Karpas-422 (cell line): ENCODE results near the gene MTX3. TPM values are rescaled to one million over a fixed set of nuclear protein-coding genes. Genes with fewer than 3 reads are reported as not detected.

Experiments
- DNase-seq: peaks from one replicate; pipeline ENCODE4 v3.0.0-alpha.2; 2015
- H2AFZ ChIP-seq: fragments of 200-600 bp; sonication (generic); 2 replicates; pipeline ENCODE4 v1.6.1; 2014; ENCODE audit warnings: antibody characterized with exemption, low read length, mixed read lengths
- H3K27ac ChIP-seq: fragments of 200-600 bp; sonication (generic); 2 replicates; pipeline ENCODE4 v1.5.1; 2014; ENCODE audit warnings: mild to moderate bottlenecking, low read length, moderate library complexity
- H3K27me3 ChIP-seq: fragments of 200-600 bp; sonication (generic); 2 replicates; pipeline ENCODE4 v1.6.1; 2014; ENCODE audit warnings: low read length, mixed read lengths
- H3K36me3 ChIP-seq: fragments of 200-600 bp; sonication (generic); 2 replicates; pipeline ENCODE4 v1.6.1; 2014; ENCODE audit warnings: low read length, mixed read lengths; ENCODE audit not compliant: insufficient read depth
- H3K4me1 ChIP-seq: fragments of 200-600 bp; sonication (generic); 2 replicates; pipeline ENCODE4 v1.6.1; 2014; ENCODE audit warnings: mild to moderate bottlenecking, low read length, mixed read lengths
- H3K4me2 ChIP-seq: fragments of 200-600 bp; sonication (generic); 2 replicates; pipeline ENCODE4 v1.6.1; 2014; ENCODE audit warnings: low read length, low read depth, mild to moderate bottlenecking; ENCODE audit not compliant: poor library complexity, severe bottlenecking
- H3K4me3 ChIP-seq: fragments of 200-600 bp; sonication (generic); 2 replicates; pipeline ENCODE4 v1.5.1; 2014; ENCODE audit warnings: mild to moderate bottlenecking, antibody characterized with exemption, low read length, mixed read lengths
- H3K79me2 ChIP-seq: fragments of 200-600 bp; sonication (generic); 2 replicates; pipeline ENCODE4 v1.6.1; 2014; ENCODE audit warnings: mild to moderate bottlenecking, low read length, mixed read lengths
- H3K9ac ChIP-seq: fragments of 200-600 bp; sonication (generic); 2 replicates; pipeline ENCODE4 v1.6.0; 2014; ENCODE audit warnings: low read length
- H3K9me2 ChIP-seq: fragments of 200-600 bp; sonication (generic), shearing (Covaris generic); replicated peaks from 2 replicates; pipeline ENCODE4 v1.6.0; 2014; ENCODE audit warnings: mild to moderate bottlenecking, low read length, moderate library complexity; ENCODE audit not compliant: insufficient read depth
- H3K9me3 ChIP-seq: fragments of 300-700, 200-600 bp; sonication (generic); 2 replicates; pipeline ENCODE4 v1.6.1; 2014; ENCODE audit warnings: low read length, mixed read lengths
- H4K20me1 ChIP-seq: fragments of 200-600 bp; sonication (generic); 2 replicates; pipeline ENCODE4 v1.6.1; 2014; ENCODE audit warnings: mild to moderate bottlenecking, antibody characterized with exemption, low read length, low read depth; ENCODE audit not compliant: insufficient read depth
- total RNA-seq: library from RNA; depleted of rRNA; stranded (reverse); fragments of >200 nt; shearing (Covaris generic); gene quantifications from 2 replicates; pipeline ENCODE4 v1.2.3, GENCODE V29; 2014; ENCODE audit warnings: low replicate concordance

The MTX3 gene
- total RNA-seq, 1 experiment from 2014 or later, result 19.3 TPM

- no peaks in the 10 kb centered on the region for H3K27me3 ChIP-seq
- H3K79me2 ChIP-seq, result no peaks in the 10 kb centered on the region
- H3K4me1 ChIP-seq, result peaks cover under 1% of the 10 kb centered on the region; the same call in 1 of the 2 replicates
- no peak overlapping the region for H3K27ac ChIP-seq
- H3K9me3 ChIP-seq, result no peaks in the 10 kb centered on the region
- H2AFZ ChIP-seq, result no peak overlapping the region
- peaks cover 23% of the 10 kb centered on the region for H3K36me3 ChIP-seq
- no peaks in the 10 kb centered on the region for H3K9me2 ChIP-seq
- no peak for DNase-seq
- no peaks in the 10 kb centered on the region for H4K20me1 ChIP-seq
- H3K4me3 ChIP-seq, result no peak overlapping the region
- no peak overlapping the region for H3K4me2 ChIP-seq
- no peak overlapping the region for H3K9ac ChIP-seq
Measured at GRCh38 chr5:79975422-79975821, 15.6 kb downstream of the MTX3 start.

- Histone ChIP-seq H3K4me2 (no peak overlapping the region), H3K36me3 (peaks cover 17% of the 10 kb centered on the region), H4K20me1 (no peaks in the 10 kb centered on the region), H3K4me3 (no peak overlapping the region), H3K27ac (no peak overlapping the region), H3K4me1 (no peaks in the 10 kb centered on the region), H3K9ac (no peak overlapping the region), H3K9me2 (no peaks in the 10 kb centered on the region), H3K27me3 (no peaks in the 10 kb centered on the region), H3K9me3 (no peaks in the 10 kb centered on the region), H2AFZ (no peak overlapping the region), H3K79me2 (no peaks in the 10 kb centered on the region)
- no peak for DNase-seq
Measured at GRCh38 chr5:79974886-79975285, 16.2 kb downstream of the MTX3 start.

GRCh38 chr5:79973996-79974395, 17.1 kb downstream of the MTX3 start:
- H3K9ac ChIP-seq, result no peak overlapping the region
- no peak for DNase-seq

GRCh38 chr5:79973511-79973910, 17.6 kb downstream of the MTX3 start:
- H3K4me2 ChIP-seq, result no peak overlapping the region
- H3K79me2 ChIP-seq, result no peaks in the 10 kb centered on the region
- no peaks in the 10 kb centered on the region for H3K9me2 ChIP-seq
- DNase-seq, result no peak
- peaks cover 11% of the 10 kb centered on the region for H3K36me3 ChIP-seq
- H4K20me1 ChIP-seq, result no peaks in the 10 kb centered on the region
- H3K4me3 ChIP-seq, result no peak overlapping the region
- no peak overlapping the region for H3K27ac ChIP-seq
- no peaks in the 10 kb centered on the region for H3K27me3 ChIP-seq
- H3K4me1 ChIP-seq, result no peaks in the 10 kb centered on the region
- H2AFZ ChIP-seq, result no peak overlapping the region
- no peak overlapping the region for H3K9ac ChIP-seq
- H3K9me3 ChIP-seq, result no peaks in the 10 kb centered on the region

More at GRCh38 chr5:79973996-79974395, 17.1 kb downstream of the MTX3 start:
- H3K4me3 ChIP-seq, result no peak overlapping the region
- no peaks in the 10 kb centered on the region for H3K4me1 ChIP-seq
- H3K27me3 ChIP-seq, result no peaks in the 10 kb centered on the region
- H3K27ac ChIP-seq, result no peak overlapping the region
- H4K20me1 ChIP-seq, result no peaks in the 10 kb centered on the region
- peaks cover 14% of the 10 kb centered on the region for H3K36me3 ChIP-seq
- no peaks in the 10 kb centered on the region for H3K9me2 ChIP-seq
- H2AFZ ChIP-seq, result no peak overlapping the region
- no peak overlapping the region for H3K4me2 ChIP-seq
- H3K79me2 ChIP-seq, result no peaks in the 10 kb centered on the region
- no peaks in the 10 kb centered on the region for H3K9me3 ChIP-seq

- H3K4me2 ChIP-seq, result no peak overlapping the region
- H3K9me2 ChIP-seq, result no peaks in the 10 kb centered on the region
- no peaks in the 10 kb centered on the region for H3K36me3 ChIP-seq
- no peaks in the 10 kb centered on the region for H3K27me3 ChIP-seq
- no peaks in the 10 kb centered on the region for H4K20me1 ChIP-seq
- H3K4me3 ChIP-seq, result no peak overlapping the region
- no peaks in the 10 kb centered on the region for H3K9me3 ChIP-seq
- H3K9ac ChIP-seq, result no peak overlapping the region
- no peak for DNase-seq
- no peak overlapping the region for H3K27ac ChIP-seq
- H3K79me2 ChIP-seq, result no peaks in the 10 kb centered on the region
- no peaks in the 10 kb centered on the region for H3K4me1 ChIP-seq
- no peak overlapping the region for H2AFZ ChIP-seq
Measured at GRCh38 chr5:79971156-79971555, 19.9 kb downstream of the MTX3 start.

GRCh38 chr5:79966448-79966847, 24.6 kb downstream of the MTX3 start:
- no peaks in the 10 kb centered on the region for H3K36me3 ChIP-seq
- no peaks in the 10 kb centered on the region for H3K4me1 ChIP-seq
- H3K9ac ChIP-seq, result no peak overlapping the region

GRCh38 chr5:79964136-79964535, 26.9 kb downstream of the MTX3 start:
- H3K27me3 ChIP-seq, result no peaks in the 10 kb centered on the region
- H3K9me3 ChIP-seq, result no peaks in the 10 kb centered on the region
- H3K4me1 ChIP-seq, result no peaks in the 10 kb centered on the region
- no peaks in the 10 kb centered on the region for H3K79me2 ChIP-seq
- H3K36me3 ChIP-seq, result no peaks in the 10 kb centered on the region
- H2AFZ ChIP-seq, result no peak overlapping the region
- no peak for DNase-seq
- no peaks in the 10 kb centered on the region for H3K9me2 ChIP-seq
- no peak overlapping the region for H3K27ac ChIP-seq
- no peak overlapping the region for H3K4me3 ChIP-seq
- H3K4me2 ChIP-seq, result no peak overlapping the region
- H4K20me1 ChIP-seq, result no peaks in the 10 kb centered on the region
- no peak overlapping the region for H3K9ac ChIP-seq

More at GRCh38 chr5:79966448-79966847, 24.6 kb downstream of the MTX3 start:
- H3K9me2 ChIP-seq, result no peaks in the 10 kb centered on the region
- H3K27me3 ChIP-seq, result no peaks in the 10 kb centered on the region
- no peak overlapping the region for H3K27ac ChIP-seq
- H3K9me3 ChIP-seq, result no peaks in the 10 kb centered on the region
- H4K20me1 ChIP-seq, result no peaks in the 10 kb centered on the region
- no peak overlapping the region for H3K4me2 ChIP-seq
- DNase-seq, result no peak
- no peak overlapping the region for H3K4me3 ChIP-seq
- H3K79me2 ChIP-seq, result no peaks in the 10 kb centered on the region
- no peak overlapping the region for H2AFZ ChIP-seq

GRCh38 chr5:79963261-79964061, 27.6 kb downstream of the MTX3 start:
- Histone ChIP-seq H3K4me1 (no peaks in the 10 kb centered on the region), H3K9ac (no peak overlapping the region), H2AFZ (no peak overlapping the region), H3K27me3 (no peaks in the 10 kb centered on the region), H3K9me3 (no peaks in the 10 kb centered on the region), H4K20me1 (no peaks in the 10 kb centered on the region), H3K4me3 (no peak overlapping the region), H3K36me3 (no peaks in the 10 kb centered on the region), H3K4me2 (no peak overlapping the region), H3K27ac (no peak overlapping the region), H3K9me2 (no peaks in the 10 kb centered on the region), H3K79me2 (no peaks in the 10 kb centered on the region)
- DNase-seq, result no peak
